Trophoblast cell (in vitro differentiated cells and primary cell): ENCODE results near the gene GOLGA6L10.

ENCODE experiments used
- DNase-seq, 2 donors: peaks; one replicate each; pipeline ENCODE4 v3.0.0-alpha.2; 2016
- H2AFZ ChIP-seq: 2 replicates; pipeline ENCODE4 v1.6.1; 2013; ENCODE audit warnings: low read length, moderate library complexity, mild to moderate bottlenecking; ENCODE audit not compliant: insufficient read depth, poor library complexity
- H2AK5ac ChIP-seq: 2 replicates; pipeline ENCODE4 v1.6.1; 2013; ENCODE audit warnings: mild to moderate bottlenecking, low read length
- H2BK120ac ChIP-seq: 2 replicates; pipeline ENCODE4 v1.6.1; 2013; ENCODE audit warnings: low read length, mild to moderate bottlenecking, moderate library complexity; ENCODE audit not compliant: insufficient read depth, poor library complexity
- H2BK12ac ChIP-seq: 2 replicates; pipeline ENCODE4 v1.6.1; 2013; ENCODE audit warnings: mild to moderate bottlenecking, low read length, moderate library complexity
- H2BK5ac ChIP-seq: 2 replicates; pipeline ENCODE4 v1.6.1; 2013; ENCODE audit warnings: low read length, low read depth, moderate library complexity, mild to moderate bottlenecking; ENCODE audit not compliant: poor library complexity
- H3K14ac ChIP-seq: 2 replicates; pipeline ENCODE4 v1.6.1; 2013; ENCODE audit warnings: mild to moderate bottlenecking, low read length
- H3K18ac ChIP-seq: 2 replicates; pipeline ENCODE4 v1.6.1; 2013; ENCODE audit warnings: mild to moderate bottlenecking, low read length
- H3K23ac ChIP-seq: 2 replicates; pipeline ENCODE4 v1.6.1; 2013; ENCODE audit warnings: low read length
- H3K27ac ChIP-seq: 2 replicates; pipeline ENCODE4 v1.5.1; 2013; ENCODE audit warnings: low read depth, mild to moderate bottlenecking, inconsistent platforms, low read length, moderate library complexity
- H3K27me3 ChIP-seq: 2 replicates; pipeline ENCODE4 v1.6.1; 2013; ENCODE audit warnings: inconsistent platforms, mild to moderate bottlenecking, low read length, moderate library complexity; ENCODE audit not compliant: insufficient read depth
- H3K36me3 ChIP-seq, 2 experiments: 1 replicate in 1 of 2; 2 replicates in 1 of 2; pipeline ENCODE4 v1.6.1; 2013; ENCODE audit warnings: low read length in 2 of 2, mild to moderate bottlenecking in 2 of 2, moderate library complexity in 1 of 2; ENCODE audit not compliant: insufficient read depth in 2 of 2, control insufficient read depth in 1 of 2
- H3K4ac ChIP-seq: 2 replicates; pipeline ENCODE4 v1.6.1; 2013; ENCODE audit warnings: low read depth, mild to moderate bottlenecking, low read length, moderate library complexity
- H3K4me1 ChIP-seq, 2 experiments: 1 replicate in 1 of 2; 2 replicates in 1 of 2; pipeline ENCODE4 v1.6.1; 2013; ENCODE audit warnings: low read length in 2 of 2, mild to moderate bottlenecking in 2 of 2, moderate library complexity in 1 of 2; ENCODE audit not compliant: insufficient read depth in 2 of 2, control insufficient read depth in 1 of 2
- H3K4me2 ChIP-seq: 2 replicates; pipeline ENCODE4 v1.6.1; 2013; ENCODE audit warnings: inconsistent platforms, mild to moderate bottlenecking, low read length, moderate library complexity
- H3K4me3 ChIP-seq: 2 replicates; pipeline ENCODE4 v1.5.1; 2013; ENCODE audit warnings: mild to moderate bottlenecking, low read depth, low read length, inconsistent platforms
- H3K79me1 ChIP-seq: one replicate; pipeline ENCODE4 v1.6.1; 2013; ENCODE audit warnings: low read length
- H3K79me2 ChIP-seq: 2 replicates; pipeline ENCODE4 v1.6.1; 2013; ENCODE audit warnings: low read length, mild to moderate bottlenecking; ENCODE audit not compliant: control insufficient read depth, insufficient read depth, poor library complexity
- H3K9ac ChIP-seq: 2 replicates; pipeline ENCODE4 v1.6.1; 2013; ENCODE audit warnings: mild to moderate bottlenecking, low read length
- H3K9me3 ChIP-seq: 2 replicates; pipeline ENCODE4 v1.6.1; 2013; ENCODE audit warnings: low read depth, mild to moderate bottlenecking, control low read depth, inconsistent platforms, low read length; ENCODE audit not compliant: insufficient read depth
- H4K12ac ChIP-seq: 2 replicates; pipeline ENCODE4 v1.6.1; 2013; ENCODE audit warnings: low read depth, mild to moderate bottlenecking, low read length, moderate library complexity
- H4K8ac ChIP-seq: 2 replicates; pipeline ENCODE4 v1.6.1; 2013; ENCODE audit warnings: low read depth, mild to moderate bottlenecking, low read length, moderate library complexity
- H4K91ac ChIP-seq: one replicate; pipeline ENCODE4 v1.6.1; 2013; ENCODE audit warnings: low read depth, mild to moderate bottlenecking, low read length, moderate library complexity
- WGBS: extraction: QIAGEN DNeasy Blood & Tissue Kit; methylation state at CpG from one replicate; pipeline ENCODE4 v1.1.7; 2013; ENCODE audit warnings: missing lambda C conversion rate; ENCODE audit not compliant: insufficient read length, insufficient coverage; ENCODE audit errors: extremely low coverage; 5-methylcytosine and 5-hydroxymethylcytosine counted together

GOLGA6L10 gene

GRCh38 chr15:82304778-82305090 lies 44.5 kb downstream of the GOLGA6L10 start:
- H2AFZ ChIP-seq: no peak overlapping the region
- no peaks in the 10 kb centered on the region for H3K4me1 ChIP-seq
- H4K8ac ChIP-seq: no peak overlapping the region
- H3K79me2 ChIP-seq: no peaks in the 10 kb centered on the region
- no peaks in the 10 kb centered on the region for H3K27me3 ChIP-seq
- no peak overlapping the region for H3K14ac ChIP-seq
- H3K9me3 ChIP-seq: peaks cover 2% of the 10 kb centered on the region
- H3K4ac ChIP-seq: no peak overlapping the region
- DNase-seq: no peak
- H3K4me2 ChIP-seq: no peak overlapping the region
- no peaks in the 10 kb centered on the region for H3K79me1 ChIP-seq
- no peak overlapping the region for H2BK5ac ChIP-seq
- no peak overlapping the region for H2BK12ac ChIP-seq
- no peak overlapping the region for H4K12ac ChIP-seq
- no peak overlapping the region for H3K9ac ChIP-seq
- no CpG with 5 or more reads among the region's 4 CpGs for WGBS
- H3K36me3 ChIP-seq: no peaks in the 10 kb centered on the region
- no peak overlapping the region for H3K23ac ChIP-seq
- H3K18ac ChIP-seq: no peak overlapping the region
- H2AK5ac ChIP-seq: no peak overlapping the region
- no peak overlapping the region for H3K4me3 ChIP-seq
- no peak overlapping the region for H3K27ac ChIP-seq
- H4K91ac ChIP-seq: no peak overlapping the region
- H2BK120ac ChIP-seq: no peak overlapping the region

GRCh38 chr15:82303956-82304777 lies 45.1 kb downstream of the GOLGA6L10 start:
- H3K14ac ChIP-seq: no peak overlapping the region
- no peak overlapping the region for H2AFZ ChIP-seq
- no peak overlapping the region for H3K4me2 ChIP-seq
- H2BK120ac ChIP-seq: no peak overlapping the region
- H2BK12ac ChIP-seq: no peak overlapping the region
- H3K27ac ChIP-seq: no peak overlapping the region
- H3K4me1 ChIP-seq: no peaks in the 10 kb centered on the region
- no peaks in the 10 kb centered on the region for H3K27me3 ChIP-seq
- H4K8ac ChIP-seq: no peak overlapping the region
- H3K4me3 ChIP-seq: no peak overlapping the region
- no peak overlapping the region for H3K18ac ChIP-seq
- peaks cover 2% of the 10 kb centered on the region for H3K9me3 ChIP-seq
- no peak overlapping the region for H2AK5ac ChIP-seq
- no peak overlapping the region for H2BK5ac ChIP-seq
- no CpG with 5 or more reads among the region's 12 CpGs for WGBS
- no peak overlapping the region for H3K9ac ChIP-seq
- no peaks in the 10 kb centered on the region for H3K36me3 ChIP-seq
- no peaks in the 10 kb centered on the region for H3K79me1 ChIP-seq
- H3K23ac ChIP-seq: no peak overlapping the region
- DNase-seq: no peak
- H3K79me2 ChIP-seq: no peaks in the 10 kb centered on the region
- no peak overlapping the region for H3K4ac ChIP-seq
- no peak overlapping the region for H4K91ac ChIP-seq
- H4K12ac ChIP-seq: no peak overlapping the region

- Histone ChIP-seq H3K9me3 (peaks cover 2% of the 10 kb centered on the region), H4K91ac (no peak overlapping the region), H3K23ac (no peak overlapping the region), H3K4me2 (no peak overlapping the region), H2AFZ (no peak overlapping the region), H3K36me3 (no peaks in the 10 kb centered on the region), H3K14ac (no peak overlapping the region), H2BK12ac (no peak overlapping the region), H3K27ac (no peak overlapping the region), H2AK5ac (no peak overlapping the region), H3K27me3 (no peaks in the 10 kb centered on the region), H4K12ac (no peak overlapping the region), H3K9ac (no peak overlapping the region), H3K79me2 (no peaks in the 10 kb centered on the region), H3K4ac (no peak overlapping the region), H2BK120ac (no peak overlapping the region), H3K4me1 (no peaks in the 10 kb centered on the region), H3K79me1 (no peaks in the 10 kb centered on the region), H3K18ac (no peak overlapping the region), H2BK5ac (no peak overlapping the region), H4K8ac (no peak overlapping the region), H3K4me3 (peak overlapping the region; percentile 21)
- no CpG with 5 or more reads among the region's 3 CpGs for WGBS
- no peak for DNase-seq
These were observed 47.8 kb downstream of the GOLGA6L10 start for GRCh38 chr15:82301296-82302016.

GRCh38 chr15:82300883-82301282 lies 48.4 kb downstream of the GOLGA6L10 start:
- Histone ChIP-seq H3K9me3 (peaks cover 2% of the 10 kb centered on the region), H2BK120ac (no peak overlapping the region), H3K14ac (no peak overlapping the region), H3K79me2 (no peaks in the 10 kb centered on the region), H2AFZ (no peak overlapping the region), H2BK12ac (no peak overlapping the region), H3K4ac (no peak overlapping the region), H3K4me2 (no peak overlapping the region), H3K79me1 (no peaks in the 10 kb centered on the region), H3K23ac (no peak overlapping the region), H3K27me3 (no peaks in the 10 kb centered on the region), H3K9ac (no peak overlapping the region), H3K4me1 (no peaks in the 10 kb centered on the region), H4K12ac (no peak overlapping the region), H2BK5ac (no peak overlapping the region), H2AK5ac (no peak overlapping the region), H3K4me3 (peak overlapping the region; percentile 21), H3K27ac (no peak overlapping the region), H4K8ac (no peak overlapping the region), H4K91ac (no peak overlapping the region), H3K36me3 (no peaks in the 10 kb centered on the region), H3K18ac (no peak overlapping the region)
- WGBS: no CpG with 5 or more reads among the region's 7 CpGs
- DNase-seq: no peak
